Neuronal stem cell (in vitro differentiated cells): ENCODE measurements around the gene PLEKHA5.

Source experiments
- DNase-seq: peaks from one replicate; pipeline ENCODE4 v3.0.0-alpha.2; 2013; ENCODE audit warnings: low spot score
- H2AFZ ChIP-seq: one replicate; pipeline ENCODE4 v1.6.1; 2013; ENCODE audit warnings: mild to moderate bottlenecking, low read length, inconsistent platforms
- H2AK5ac ChIP-seq: 2 replicates; pipeline ENCODE4 v1.6.1; 2013; ENCODE audit warnings: low read depth, mild to moderate bottlenecking, inconsistent platforms, low read length, moderate library complexity, mixed read lengths
- H2BK120ac ChIP-seq: 2 replicates; pipeline ENCODE4 v1.6.1; 2013; ENCODE audit warnings: low read depth, mild to moderate bottlenecking, inconsistent platforms, low read length, moderate library complexity, mixed read lengths
- H2BK12ac ChIP-seq: one replicate; pipeline ENCODE4 v1.6.1; 2013; ENCODE audit warnings: low read length, inconsistent platforms
- H2BK15ac ChIP-seq: 2 replicates; pipeline ENCODE4 v1.6.1; 2013; ENCODE audit warnings: mild to moderate bottlenecking, low read length, inconsistent platforms, mixed read lengths
- H2BK5ac ChIP-seq: one replicate; pipeline ENCODE4 v1.6.1; 2013; ENCODE audit warnings: inconsistent platforms, mild to moderate bottlenecking, low read length, moderate library complexity
- H3K14ac ChIP-seq: one replicate; pipeline ENCODE4 v1.6.1; 2013; ENCODE audit warnings: low read length, inconsistent platforms
- H3K18ac ChIP-seq: 2 replicates; pipeline ENCODE4 v1.6.1; 2013; ENCODE audit warnings: low read length, inconsistent platforms
- H3K23ac ChIP-seq: 2 replicates; pipeline ENCODE4 v1.6.1; 2013; ENCODE audit warnings: low read depth, mild to moderate bottlenecking, mixed read lengths, low read length, inconsistent platforms; ENCODE audit not compliant: poor library complexity
- H3K27ac ChIP-seq: replicated peaks from 3 replicates; pipeline ENCODE4 v1.5.1; 2013; ENCODE audit warnings: low read length, inconsistent platforms
- H3K27me3 ChIP-seq, 3 experiments: 2 replicates each; pipeline ENCODE4 v1.6.1; 2013; ENCODE audit warnings: low read length in 3 of 3, mild to moderate bottlenecking in 2 of 3, inconsistent platforms in 1 of 3, low read depth in 1 of 3, mixed read lengths in 1 of 3, moderate library complexity in 1 of 3; ENCODE audit not compliant: control insufficient read depth in 3 of 3, insufficient read depth in 3 of 3
- H3K36me3 ChIP-seq, 2 donors: replicated peaks in 1 of 2; 2 replicates each; pipeline ENCODE4 v1.6.1; 2013; ENCODE audit warnings: low read length in 2 of 2; ENCODE audit not compliant: control insufficient read depth in 2 of 2, insufficient read depth in 2 of 2
- H3K4ac ChIP-seq: 2 replicates; pipeline ENCODE4 v1.6.1; 2013; ENCODE audit warnings: inconsistent platforms, mild to moderate bottlenecking, low read length, moderate library complexity
- H3K4me1 ChIP-seq, 2 donors: 1 replicate in 1 of 2; 2 replicates in 1 of 2; pipeline ENCODE4 v1.6.1; 2013; ENCODE audit warnings: low read length in 2 of 2, low read depth in 1 of 2; ENCODE audit not compliant: control insufficient read depth in 2 of 2, insufficient read depth in 1 of 2
- H3K4me2 ChIP-seq: one replicate; pipeline ENCODE4 v1.6.1; 2013; ENCODE audit warnings: mild to moderate bottlenecking, low read length, inconsistent platforms; ENCODE audit not compliant: insufficient read depth, poor library complexity, severe bottlenecking
- H3K4me3 ChIP-seq, 2 donors: 2 replicates each; pipeline ENCODE4 v1.5.1; 2013; ENCODE audit warnings: low read length in 2 of 2, mild to moderate bottlenecking in 2 of 2, inconsistent platforms in 1 of 2, moderate library complexity in 1 of 2
- H3K79me1 ChIP-seq: one replicate; pipeline ENCODE4 v1.6.1; 2013; ENCODE audit warnings: low read depth, mild to moderate bottlenecking, inconsistent platforms, low read length, moderate library complexity
- H3K9ac ChIP-seq: one replicate; pipeline ENCODE4 v1.6.1; 2013; ENCODE audit warnings: mild to moderate bottlenecking, low read depth, low read length, inconsistent platforms; ENCODE audit not compliant: poor library complexity
- H3K9me3 ChIP-seq, 2 donors: replicated peaks in 1 of 2; 2 replicates each; pipeline versions ENCODE3 to v1.6.1; 2013; ENCODE audit warnings: low read length in 2 of 2, mild to moderate bottlenecking in 2 of 2, inconsistent platforms in 1 of 2, low read depth in 1 of 2, mixed read lengths in 1 of 2, moderate library complexity in 1 of 2; ENCODE audit not compliant: control insufficient read depth in 2 of 2, insufficient read depth in 1 of 2
- H4K8ac ChIP-seq: one replicate; pipeline ENCODE4 v1.6.1; 2013; ENCODE audit warnings: low read depth, mild to moderate bottlenecking, inconsistent platforms, low read length, moderate library complexity
- H4K91ac ChIP-seq: one replicate; pipeline ENCODE4 v1.6.1; 2013; ENCODE audit warnings: low read length, low read depth, mild to moderate bottlenecking, inconsistent platforms; ENCODE audit not compliant: poor library complexity
- WGBS, 2 donors: extraction: QIAGEN DNeasy Blood & Tissue Kit; methylation state at CpG; one replicate each; pipeline ENCODE4 v1.1.7; 2013; ENCODE audit warnings: missing lambda C conversion rate in 2 of 2, mixed read lengths in 1 of 2; ENCODE audit not compliant: insufficient read length in 2 of 2, insufficient replicate concordance in 1 of 2; ENCODE audit errors: extremely low coverage in 2 of 2; 5-methylcytosine and 5-hydroxymethylcytosine counted together

The PLEKHA5 gene

DNA sequence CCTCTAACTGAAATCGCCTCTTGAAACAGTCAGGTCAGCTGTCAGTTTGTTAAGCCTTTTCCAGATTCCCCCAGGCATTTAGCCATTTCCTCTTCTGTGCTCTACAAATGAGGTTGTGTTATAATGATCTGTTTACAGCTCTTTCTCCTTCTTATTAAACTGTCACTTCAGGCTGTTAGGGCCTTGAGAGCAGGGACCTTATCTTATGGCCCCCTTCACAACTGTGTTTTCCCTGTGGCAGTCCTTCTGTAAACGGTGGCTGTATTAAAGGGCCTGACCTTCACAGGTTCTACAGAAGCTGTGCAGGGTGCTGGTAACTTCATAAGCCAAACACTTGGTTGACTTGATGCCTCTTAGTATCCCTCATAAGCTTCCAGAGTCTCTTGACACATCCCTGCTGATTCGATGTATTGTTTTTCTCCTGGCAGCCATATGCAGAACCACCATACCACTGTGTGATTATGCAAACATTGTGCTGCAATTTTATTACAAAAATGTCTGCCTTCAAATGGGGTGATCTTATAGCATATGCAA, 104.7 kb downstream of the PLEKHA5 start:
- H3K9ac ChIP-seq = no peak overlapping the region
- no peak for DNase-seq
- no peak overlapping the region for H3K4ac ChIP-seq
- H3K27ac ChIP-seq = no peak overlapping the region
- H3K4me2 ChIP-seq = no peak overlapping the region
- H3K79me1 ChIP-seq = peaks cover 7% of the 10 kb centered on the region
- no peak overlapping the region for H2BK120ac ChIP-seq
- no peak overlapping the region for H4K8ac ChIP-seq
- H3K4me3 ChIP-seq = no peak overlapping the region
- no peak overlapping the region for H2BK5ac ChIP-seq
- peaks cover 5 to 7% of the 10 kb centered on the region in 2 donors for H3K36me3 ChIP-seq
- H4K91ac ChIP-seq = no peak overlapping the region
- H3K9me3 ChIP-seq = peaks cover 4 to 10% of the 10 kb centered on the region in 2 donors
- WGBS, 2 donors = no CpG with 5 or more reads among the region's 3 CpGs
- H3K14ac ChIP-seq = no peak overlapping the region
- no peak overlapping the region for H3K18ac ChIP-seq
- no peak overlapping the region for H2AFZ ChIP-seq
- no peak overlapping the region for H2BK15ac ChIP-seq
- H3K23ac ChIP-seq = no peak overlapping the region
- no peak overlapping the region for H2AK5ac ChIP-seq
- peaks cover 8 to 28% of the 10 kb centered on the region in 2 donors for H3K4me1 ChIP-seq
- H3K27me3 ChIP-seq = no peaks in the 10 kb centered on the region
- H2BK12ac ChIP-seq = no peak overlapping the region

DNA sequence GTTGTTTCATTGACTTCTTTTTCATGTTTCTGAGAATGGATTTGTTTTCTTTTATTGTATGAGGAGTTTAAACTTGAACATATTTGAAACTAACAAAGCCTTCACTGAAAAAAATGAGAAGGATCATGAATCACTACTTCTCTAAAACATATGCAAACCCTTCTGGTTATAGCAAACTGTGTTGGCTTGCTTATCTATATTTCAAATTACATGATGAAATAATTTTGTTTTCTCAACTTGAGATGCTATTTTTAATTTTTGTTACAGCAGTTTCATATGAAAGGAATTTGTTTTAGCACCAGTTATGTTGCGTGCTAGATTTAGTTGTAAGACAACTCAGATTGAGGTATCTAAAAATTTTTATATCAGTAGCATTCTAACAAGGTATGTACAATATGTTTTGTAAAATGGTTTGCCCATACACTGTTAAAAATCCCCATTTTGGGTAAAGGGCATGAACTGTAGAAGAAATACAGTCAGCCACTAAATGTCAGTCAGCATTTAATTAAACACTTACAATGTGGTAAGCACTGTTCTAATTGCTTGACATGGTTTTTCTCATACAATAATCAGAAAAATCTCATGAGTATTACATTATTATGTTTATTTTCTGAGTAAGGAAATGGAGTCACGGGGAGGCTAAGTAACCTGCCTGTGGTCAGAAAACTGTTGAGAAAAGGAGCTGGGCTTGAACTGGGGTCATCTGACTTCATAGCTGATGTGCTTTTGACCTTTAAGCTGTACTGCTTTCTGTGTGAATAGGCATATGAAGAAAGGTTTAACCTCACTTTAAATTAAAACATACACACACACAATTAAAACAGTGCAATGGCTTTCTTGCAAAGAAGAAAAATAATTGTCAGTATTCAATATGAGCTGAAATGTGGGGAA, 105.7 kb downstream of the PLEKHA5 start:
- Histone ChIP-seq H2AFZ (no peak overlapping the region), H2AK5ac (no peak overlapping the region), H3K4me3 (no peak overlapping the region), H3K9me3 (peaks cover 4 to 8% of the 10 kb centered on the region in 2 donors), H2BK15ac (no peak overlapping the region), H2BK12ac (no peak overlapping the region), H3K23ac (no peak overlapping the region), H3K79me1 (peaks cover 6% of the 10 kb centered on the region), H2BK120ac (no peak overlapping the region), H4K8ac (no peak overlapping the region), H3K36me3 (peaks cover 4 to 5% of the 10 kb centered on the region in 2 donors), H3K18ac (no peak overlapping the region), H3K27ac (no peak overlapping the region), H3K27me3 (no peaks in the 10 kb centered on the region), H3K4me2 (no peak overlapping the region), H4K91ac (no peak overlapping the region), H3K4me1 (peaks cover 9 to 28% of the 10 kb centered on the region in 2 donors), H3K9ac (no peak overlapping the region), H2BK5ac (no peak overlapping the region), H3K4ac (no peak overlapping the region), H3K14ac (no peak overlapping the region)
- no peak for DNase-seq
- WGBS, 2 donors = no CpG with 5 or more reads among the region's 2 CpGs

DNA sequence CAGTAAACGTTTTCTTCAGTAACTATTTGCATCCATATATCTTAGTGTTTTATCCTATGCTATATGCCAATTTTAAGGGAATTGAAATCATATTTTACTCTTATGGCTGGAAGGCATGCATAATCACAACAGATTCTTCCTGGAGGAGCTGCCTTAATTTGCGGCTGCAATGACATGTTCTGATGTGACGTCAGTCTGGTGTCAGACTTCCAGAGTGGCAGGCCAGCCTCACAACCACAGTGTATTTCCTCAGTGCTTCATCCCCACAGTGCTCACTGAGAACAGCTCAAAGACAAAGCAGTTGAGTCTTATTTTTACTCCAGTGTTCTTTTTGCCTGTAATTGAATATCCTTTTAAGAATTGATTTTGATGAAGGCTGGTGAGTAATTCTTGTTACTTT, 107.1 kb downstream of the PLEKHA5 start:
- H3K79me1 ChIP-seq = no peaks in the 10 kb centered on the region
- H3K4me2 ChIP-seq = no peak overlapping the region
- DNase-seq = no peak
- no peak overlapping the region for H3K14ac ChIP-seq
- H3K4me1 ChIP-seq = peaks cover 9 to 28% of the 10 kb centered on the region in 2 donors
- H3K27me3 ChIP-seq = no peaks in the 10 kb centered on the region
- no peak overlapping the region for H2BK15ac ChIP-seq
- no peaks in the 10 kb centered on the region for H3K9me3 ChIP-seq
- WGBS, 2 donors = no CpG with 5 or more reads among the region's 3 CpGs
- H4K91ac ChIP-seq = no peak overlapping the region
- no peak overlapping the region for H3K18ac ChIP-seq
- no peaks in the 10 kb centered on the region for H3K36me3 ChIP-seq
- no peak overlapping the region for H3K27ac ChIP-seq
- H3K4me3 ChIP-seq = no peak overlapping the region
- H2AFZ ChIP-seq = no peak overlapping the region
- no peak overlapping the region for H2BK5ac ChIP-seq
- H3K23ac ChIP-seq = no peak overlapping the region
- H2BK12ac ChIP-seq = no peak overlapping the region
- H4K8ac ChIP-seq = no peak overlapping the region
- H2BK120ac ChIP-seq = no peak overlapping the region
- H3K9ac ChIP-seq = no peak overlapping the region
- H2AK5ac ChIP-seq = no peak overlapping the region
- no peak overlapping the region for H3K4ac ChIP-seq

DNA sequence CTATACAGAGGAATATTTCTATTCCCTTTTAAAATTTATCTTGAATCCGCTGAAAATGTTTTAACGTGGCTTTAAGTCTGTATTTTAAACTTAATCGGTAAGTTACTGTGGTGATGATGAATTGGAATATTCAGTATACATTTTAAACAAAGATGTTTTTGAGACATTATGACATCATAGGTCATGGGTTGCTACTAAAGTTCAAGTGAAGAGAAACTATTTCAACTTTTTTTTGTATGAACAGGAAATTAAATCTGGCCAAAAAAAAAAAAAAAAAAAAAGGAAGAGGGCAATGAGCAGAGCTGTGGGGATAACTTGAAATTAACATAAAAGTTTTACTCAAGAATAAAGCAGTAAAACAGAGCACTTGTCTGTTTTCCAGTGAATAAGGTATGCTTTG, 109.0 kb downstream of the PLEKHA5 start:
- Histone ChIP-seq H2AK5ac (no peak overlapping the region), H4K8ac (no peak overlapping the region), H3K23ac (no peak overlapping the region), H2AFZ (no peak overlapping the region), H2BK120ac (no peak overlapping the region), H2BK5ac (no peak overlapping the region), H3K4ac (no peak overlapping the region), H3K4me1 (peaks cover 13 to 35% of the 10 kb centered on the region in 2 donors), H2BK15ac (no peak overlapping the region), H4K91ac (no peak overlapping the region), H3K79me1 (no peaks in the 10 kb centered on the region), H3K27me3 (no peaks in the 10 kb centered on the region), H3K9me3 (no peaks in the 10 kb centered on the region), H3K36me3 (no peaks in the 10 kb centered on the region), H3K9ac (no peak overlapping the region), H3K4me3 (no peak overlapping the region), H3K27ac (no peak overlapping the region), H3K18ac (no peak overlapping the region), H3K4me2 (no peak overlapping the region), H3K14ac (no peak overlapping the region), H2BK12ac (no peak overlapping the region)
- WGBS, 2 donors = no CpG with 5 or more reads among the region's 3 CpGs
- no peak for DNase-seq
